Measurements from ENCODE around the gene CACNA2D3.
"Not testable (repeated sequence)": the region's sequence is repeated elsewhere in the genome, so short reads cannot be mapped to it uniquely, and the experiment has no call there.

CACNA2D3 gene

DNA sequence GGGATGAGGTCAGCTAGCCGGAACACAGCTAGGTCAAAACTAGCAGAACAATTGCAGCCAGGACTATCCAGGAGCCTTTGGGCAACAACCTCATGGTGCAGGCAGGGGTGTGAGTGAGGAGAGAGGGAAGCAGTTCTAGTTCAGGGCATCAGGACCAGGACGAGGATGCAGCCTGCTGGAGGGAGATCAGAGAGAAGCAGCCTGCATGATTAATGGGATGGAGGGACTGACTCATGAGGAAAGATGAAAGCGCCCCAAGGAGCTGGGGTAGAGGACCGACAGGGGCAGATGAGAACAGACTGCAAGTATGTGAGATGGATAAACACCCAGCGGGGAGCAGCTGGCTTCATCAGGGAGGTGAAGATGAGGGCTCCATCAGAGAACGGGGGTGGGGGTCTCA is 843.4 kb downstream of the CACNA2D3 start:
- TF ChIP-seq, protein P1, sequence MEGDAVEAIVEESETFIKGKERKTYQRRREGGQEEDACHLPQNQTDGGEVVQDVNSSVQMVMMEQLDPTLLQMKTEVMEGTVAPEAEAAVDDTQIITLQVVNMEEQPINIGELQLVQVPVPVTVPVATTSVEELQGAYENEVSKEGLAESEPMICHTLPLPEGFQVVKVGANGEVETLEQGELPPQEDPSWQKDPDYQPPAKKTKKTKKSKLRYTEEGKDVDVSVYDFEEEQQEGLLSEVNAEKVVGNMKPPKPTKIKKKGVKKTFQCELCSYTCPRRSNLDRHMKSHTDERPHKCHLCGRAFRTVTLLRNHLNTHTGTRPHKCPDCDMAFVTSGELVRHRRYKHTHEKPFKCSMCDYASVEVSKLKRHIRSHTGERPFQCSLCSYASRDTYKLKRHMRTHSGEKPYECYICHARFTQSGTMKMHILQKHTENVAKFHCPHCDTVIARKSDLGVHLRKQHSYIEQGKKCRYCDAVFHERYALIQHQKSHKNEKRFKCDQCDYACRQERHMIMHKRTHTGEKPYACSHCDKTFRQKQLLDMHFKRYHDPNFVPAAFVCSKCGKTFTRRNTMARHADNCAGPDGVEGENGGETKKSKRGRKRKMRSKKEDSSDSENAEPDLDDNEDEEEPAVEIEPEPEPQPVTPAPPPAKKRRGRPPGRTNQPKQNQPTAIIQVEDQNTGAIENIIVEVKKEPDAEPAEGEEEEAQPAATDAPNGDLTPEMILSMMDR (conservative IDR thresholded peaks at IDR 0.05; ENCODE audit: low read length) = no peak
- no peak overlapping the region for H3K4me3 ChIP-seq (ENCODE audit: low read length)
- peak; percentile 75 for DNase-seq (ENCODE audit: low read depth)

GRCh38 chr3:54966979-54967378 is 844.6 kb downstream of the CACNA2D3 start:
- TF ChIP-seq, protein P1 (conservative IDR thresholded peaks at IDR 0.05; ENCODE audit: low read length) = no peak

GRCh38 chr3:54967731-54968161 is 845.4 kb downstream of the CACNA2D3 start:
- H3K4me3 ChIP-seq (ENCODE audit: low read length) = no peak overlapping the region
- peak; percentile 73 for DNase-seq (ENCODE audit: low read depth)
- TF ChIP-seq, protein P1 (conservative IDR thresholded peaks at IDR 0.05; ENCODE audit: low read length) = no peak

More at GRCh38 chr3:54966979-54967378, 844.6 kb downstream of the CACNA2D3 start:
- DNase-seq (ENCODE audit: low read depth) = no peak
- no peak overlapping the region for H3K4me3 ChIP-seq (ENCODE audit: low read length)

- peak; percentile 60 for DNase-seq (ENCODE audit: low read depth)
- H3K4me3 ChIP-seq (ENCODE audit: low read length) = no peak overlapping the region
- TF ChIP-seq, protein P1 (conservative IDR thresholded peaks at IDR 0.05; ENCODE audit: low read length) = no peak
These were observed 846.3 kb downstream of the CACNA2D3 start for GRCh38 chr3:54968546-54969172.

- TF ChIP-seq, protein P1 (conservative IDR thresholded peaks at IDR 0.05; ENCODE audit: low read length) = no peak
- DNase-seq (ENCODE audit: low read depth) = no peak
- H3K4me3 ChIP-seq (ENCODE audit: low read length) = no peak overlapping the region
These were observed 847.3 kb downstream of the CACNA2D3 start for GRCh38 chr3:54969652-54970051.

DNA sequence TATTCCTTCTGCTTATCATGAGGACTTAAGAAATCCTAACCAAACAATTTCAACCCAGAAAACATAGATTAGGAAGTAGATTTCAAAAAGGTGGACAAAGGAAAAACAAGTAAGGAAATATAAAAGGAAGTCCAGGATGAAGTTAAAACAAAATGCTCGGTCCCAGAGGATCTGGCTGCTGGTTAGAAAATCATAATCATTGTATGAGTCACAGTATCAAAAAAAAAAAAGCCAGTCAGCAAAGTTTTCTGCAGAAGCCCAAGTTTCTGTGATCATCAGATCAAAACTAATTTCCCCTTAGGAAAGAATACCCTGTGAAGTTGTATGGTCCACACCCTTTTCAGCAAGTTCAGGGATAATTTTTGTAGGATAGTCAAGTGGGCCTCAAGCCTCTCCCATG is 848.5 kb downstream of the CACNA2D3 start:
- H3K4me3 ChIP-seq (ENCODE audit: low read length) = no peak overlapping the region
- DNase-seq (ENCODE audit: low read depth) = peak; percentile 34
- TF ChIP-seq, protein P1 (conservative IDR thresholded peaks at IDR 0.05; ENCODE audit: low read length) = no peak

GRCh38 chr3:54977439-54977838 is 855.1 kb downstream of the CACNA2D3 start:
- DNase-seq (ENCODE audit: low read depth) = no peak
- no peak overlapping the region for H3K4me3 ChIP-seq (ENCODE audit: low read length)
- TF ChIP-seq, protein P1 (conservative IDR thresholded peaks at IDR 0.05; ENCODE audit: low read length) = no peak

GRCh38 chr3:54977946-54978345 is 855.6 kb downstream of the CACNA2D3 start:
- not testable (repeated sequence) for H3K4me3 ChIP-seq (ENCODE audit: low read length); DNase-seq (ENCODE audit: low read depth)
